Measurements from ENCODE around the gene ZNF423.

The ZNF423 gene

GRCh38 chr16:49478107-49478506 is 377.8 kb downstream of the ZNF423 start:
- TF ChIP-seq CTCF (conservative IDR thresholded peaks at IDR 0.05; ENCODE audit: low read length), result no peak
- no peak for DNase-seq (ENCODE audit: low read depth)
- H3K4me3 ChIP-seq (ENCODE audit: low read length), result no peak overlapping the region

- no peak overlapping the region for H3K4me3 ChIP-seq (ENCODE audit: low read length)
- DNase-seq (ENCODE audit: low read depth), result no peak
- no peak for TF ChIP-seq CTCF (conservative IDR thresholded peaks at IDR 0.05; ENCODE audit: low read length)
These were observed 378.5 kb downstream of the ZNF423 start for GRCh38 chr16:49477250-49477895.

GRCh38 chr16:49474741-49475140 is 381.2 kb downstream of the ZNF423 start:
- no peak for DNase-seq (ENCODE audit: low read depth)

GRCh38 chr16:49473773-49474172 is 382.1 kb downstream of the ZNF423 start:
- no peak overlapping the region for H3K4me3 ChIP-seq (ENCODE audit: low read length)
- no peak for DNase-seq (ENCODE audit: low read depth)
- no peak for TF ChIP-seq CTCF (conservative IDR thresholded peaks at IDR 0.05; ENCODE audit: low read length)

More at GRCh38 chr16:49474741-49475140, 381.2 kb downstream of the ZNF423 start:
- no peak overlapping the region for H3K4me3 ChIP-seq (ENCODE audit: low read length)
- no peak for TF ChIP-seq CTCF (conservative IDR thresholded peaks at IDR 0.05; ENCODE audit: low read length)

GRCh38 chr16:49473131-49473530 is 382.8 kb downstream of the ZNF423 start:
- no peak for DNase-seq (ENCODE audit: low read depth)
- H3K4me3 ChIP-seq (ENCODE audit: low read length), result no peak overlapping the region
- TF ChIP-seq CTCF (conservative IDR thresholded peaks at IDR 0.05; ENCODE audit: low read length), result no peak

- TF ChIP-seq CTCF (conservative IDR thresholded peaks at IDR 0.05; ENCODE audit: low read length), result no peak
- DNase-seq (ENCODE audit: low read depth), result no peak
- H3K4me3 ChIP-seq (ENCODE audit: low read length), result no peak overlapping the region
These were observed 383.3 kb downstream of the ZNF423 start for GRCh38 chr16:49472598-49472997.

- no peak overlapping the region for H3K4me3 ChIP-seq (ENCODE audit: low read length)
- no peak for DNase-seq (ENCODE audit: low read depth)
- no peak for TF ChIP-seq CTCF (conservative IDR thresholded peaks at IDR 0.05; ENCODE audit: low read length)
These were observed 384.7 kb downstream of the ZNF423 start for GRCh38 chr16:49471038-49471727.
